NT2/D1 (cell line): ENCODE measurements around the gene PLCB4.

ENCODE experiments used
- YY1 ChIP-seq: IDR thresholded peaks from 2 replicates; pipeline ENCODE4 v1.6.1; 2011; ENCODE audit not compliant: insufficient read length, insufficient read depth
- ZNF274 ChIP-seq: IDR thresholded peaks from 2 replicates; pipeline ENCODE4 v1.6.1; 2011; ENCODE audit warnings: mild to moderate bottlenecking, low read depth, low read length

DNA sequence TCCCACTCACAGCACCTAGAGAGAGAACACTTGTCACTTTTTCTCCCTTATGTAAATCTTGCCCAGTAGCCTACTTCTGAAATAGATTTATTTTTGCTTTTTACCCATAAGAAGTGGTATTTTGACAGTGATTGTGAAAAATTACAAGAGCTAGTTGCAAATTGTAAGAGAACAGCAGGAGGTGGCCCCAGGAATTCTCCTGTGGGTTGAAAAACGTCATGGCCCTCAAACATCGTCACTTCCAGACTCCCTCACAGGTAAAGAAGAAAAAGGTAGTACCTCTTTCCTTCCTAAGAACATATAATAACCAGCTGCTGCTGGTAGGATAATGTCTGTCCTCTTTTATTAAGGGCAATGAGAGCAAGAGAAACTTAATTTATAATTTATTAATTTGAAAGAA lies 376.0 kb downstream of the PLCB4 start:
- TF ChIP-seq ZNF274 (no peak), YY1 (no peak)
